Heart left ventricle (tissue), 16 donors: ENCODE results near the gene ABCC9. TPM values are rescaled to one million over a fixed set of nuclear protein-coding genes. Genes with fewer than 3 reads are reported as not detected.

Experiments used
- ATAC-seq, 4 donors: fragments of 200-7000 bp; cut with Tn5 transposase; one replicate each; pipeline ENCODE4 v1.9.1; 2020 to 2022; ENCODE audit warnings: moderate library complexity in 4 of 4, mild to moderate bottlenecking in 3 of 4, moderate number of reproducible peaks in 1 of 4
- DNase-seq, 5 donors: peaks; one replicate each; pipeline ENCODE4 v3.0.0-alpha.2; 2020
- H3K27ac ChIP-seq, 12 donors: fragments of 200-600 bp; sonication (generic) in 4 of 12; one replicate each; pipeline versions ENCODE4 v1.5.0 to v1.8.0; 2016 to 2022; ENCODE audit warnings: mild to moderate bottlenecking in 2 of 12
- H3K27me3 ChIP-seq, 9 donors: fragments of 200-600 bp; sonication (generic) in 2 of 9; one replicate each; pipeline versions ENCODE4 v1.5.1 to v1.8.0; 2016 to 2022; ENCODE audit warnings: mild to moderate bottlenecking in 3 of 9
- H3K36me3 ChIP-seq, 9 donors: fragments of 200-600 bp; sonication (generic) in 2 of 9; one replicate each; pipeline versions ENCODE4 v1.5.0 to v1.8.0; 2018 to 2022; ENCODE audit warnings: mild to moderate bottlenecking in 2 of 9
- H3K4me1 ChIP-seq, 12 donors: fragments of 200-600 bp; sonication (generic) in 4 of 12; one replicate each; pipeline versions ENCODE4 v1.5.0 to v1.8.0; 2016 to 2022; ENCODE audit warnings: mild to moderate bottlenecking in 3 of 12
- H3K4me3 ChIP-seq, 12 donors: fragments of 200-600 bp; sonication (generic) in 4 of 12; one replicate each; pipeline versions ENCODE4 v1.5.0 to v1.8.0; 2017 to 2022; ENCODE audit warnings: mild to moderate bottlenecking in 9 of 12, moderate library complexity in 4 of 12
- H3K9me3 ChIP-seq, 12 donors: fragments of 200-600 bp; sonication (generic) in 4 of 12; one replicate each; pipeline versions ENCODE4 v1.5.0 to v1.8.0; 2016 to 2022; ENCODE audit warnings: mild to moderate bottlenecking in 1 of 12
- CTCF ChIP-seq, 12 donors: fragments of 200-600 bp; sonication (generic) in 4 of 12; IDR thresholded peaks; one replicate each; pipeline versions ENCODE4 v1.5.0 to v1.8.0; 2018 to 2022; ENCODE audit warnings: antibody characterized with exemption in 12 of 12, mild to moderate bottlenecking in 5 of 12
- POLR2A ChIP-seq, 2 donors: fragments of 450-650 bp; IDR thresholded peaks; one replicate each; pipeline ENCODE4 v1.6.1; 2017; ENCODE audit warnings: antibody characterized with exemption in 2 of 2, mild to moderate bottlenecking in 2 of 2, moderate library complexity in 2 of 2
- WGBS, 4 donors: extraction: QIAGEN DNeasy Blood & Tissue Kit in 2 of 4; methylation state at CpG; one replicate each; pipeline versions ENCODE4 v1.1.5 to v1.1.7; 2013 to 2018; 5-methylcytosine and 5-hydroxymethylcytosine counted together
- intact Hi-C, 10 donors: fragments of 100-400 bp; cut with DNase I; formaldehyde crosslinking; loops; one replicate each; pipeline versions ENCODE4 v1.11.1 to v1.14.2; 2022
- polyA plus RNA-seq, 2 donors: library from polyadenylated mRNA; stranded (reverse); fragments of 200-250 nt; gene quantifications; one replicate each; pipeline ENCODE4 v1.2.3, GENCODE V29; 2013
- total RNA-seq, 9 donors: library from RNA; depleted of rRNA in 2 of 9; stranded (reverse); fragments of >200 nt in 2 of 9; fragmentation: NEBNext Ultra II Directional in 3 of 9; extraction: Animal tissue kit (Norgen Biotek cat#: 25700) in 3 of 9; gene quantifications; one replicate each; pipeline versions ENCODE4 v1.1.0 to v1.2.4, GENCODE V29; 2016 to 2023
- donor health status: ischemic (EF 13 %, LVEDD 7.1; RV severe dilation, severe dysfunction).
- donor health status: healthy with polysubstance abuse.
- donor health status: DM: no; HTN: yes; CAD: no.
- donor health status: DM: no; HTN: no; CAD: no.
- donor health status: ischemic (EF 25% LVEDD 6.9; RV normal size, moderate dysfunction).
- donor health status: ischemic (EF 25% LVEDD 5.7; RV mildly dilated, moderate dysfunction).
- donor health status: healthy.
- donor health status: DM: yes; HTN: yes; CAD: no.
- donor health status: ischemic (EF 35%, LVEDD 5.7; RV mildly dilated, moderate dysfunction).
- donor health status: nonischemic (EF 11% LVEDD 7.7; RV severe dilation, severe dysfunction).
- donor health status: DM: yes; HTN: yes; CAD: no.
- donor health status: PGD.
- donor health status: ischemic (EF 29% LVEDD 5.4; RV normal size, mild dysfunction).
- donor health status: nonischemic (EF 23%, LVEDD 6.1; RV moderate dilation, normal function).

The ABCC9 gene
- total and polyA plus RNA-seq, 11 donors: 14.1 to 103 (median 70.8) TPM

- WGBS, 4 donors: 17 to 27% (median 24%) methylated on average over 3 of the region's 3 CpGs
- H3K36me3 ChIP-seq: peaks cover 0 to 33% (median 0%) of the 10 kb centered on the region in 9 donors
- peak in 1 of 4 donors; percentile 34 for ATAC-seq
- intact Hi-C loops: loop anchor here in 2 of 10 donors (10.0 kb wide), 2 partner anchors 52 to 112 kb away; partner anchors contain the start of gene KCNJ8 (in 1 of the 2)
- DNase-seq: no peak
- no peaks in the 10 kb centered on the region for H3K9me3 ChIP-seq
- H3K27me3 ChIP-seq: no peaks in the 10 kb centered on the region
- H3K27ac ChIP-seq: peak overlapping the region in 5 of 12 donors; percentile 4 to 46 (median 40)
- TF ChIP-seq POLR2A (IDR thresholded peaks at IDR 0.05): no peak
- no peak for TF ChIP-seq CTCF (IDR thresholded peaks at IDR 0.05)
- H3K4me1 ChIP-seq: peaks cover 0 to 32% (median 6%) of the 10 kb centered on the region in 12 donors
- no peak overlapping the region for H3K4me3 ChIP-seq
Observed at GRCh38 chr12:21827083-21827482, 114.1 kb downstream of the ABCC9 start.

- Histone ChIP-seq H3K4me3 (no peak overlapping the region), H3K9me3 (no peaks in the 10 kb centered on the region), H3K27me3 (no peaks in the 10 kb centered on the region), H3K4me1 (peaks cover 0 to 30% (median 6%) of the 10 kb centered on the region in 12 donors), H3K27ac (peak overlapping the region in 6 of 12 donors; percentile 4 to 46 (median 33)), H3K36me3 (peaks cover 0 to 31% (median 0%) of the 10 kb centered on the region in 9 donors)
- 73 to 78% (median 76%) methylated on average over 4 of the region's 4 CpGs for WGBS, 4 donors
- intact Hi-C loops: loop anchor here in 2 of 10 donors (10.0 kb wide), 2 partner anchors 52 to 112 kb away; partner anchors contain the start of gene KCNJ8 (in 1 of the 2)
- TF ChIP-seq CTCF (IDR thresholded peaks at IDR 0.05) (no peak), POLR2A (IDR thresholded peaks at IDR 0.05) (no peak)
- ATAC-seq (peak in 1 of 4 donors; percentile 2), DNase-seq (no peak)
Observed at GRCh38 chr12:21826618-21826910, 114.7 kb downstream of the ABCC9 start.

- ATAC-seq: peak in 2 of 4 donors; percentile 27 to 58
- intact Hi-C loops: loop anchor here in 2 of 10 donors (10.0 kb wide), 2 partner anchors 51 to 111 kb away; partner anchors contain the start of gene KCNJ8 (in 1 of the 2)
Observed at GRCh38 chr12:21825886-21826617, 115.2 kb downstream of the ABCC9 start.

More at GRCh38 chr12:21825886-21826617, 115.2 kb downstream of the ABCC9 start:
- H3K27ac ChIP-seq: peak overlapping the region in 5 of 12 donors; percentile 4 to 48 (median 26)
- H3K9me3 ChIP-seq: no peaks in the 10 kb centered on the region
- TF ChIP-seq POLR2A (IDR thresholded peaks at IDR 0.05): no peak
- TF ChIP-seq CTCF (IDR thresholded peaks at IDR 0.05): no peak
- peaks cover 0 to 26% (median 4%) of the 10 kb centered on the region in 12 donors for H3K4me1 ChIP-seq
- no peak overlapping the region for H3K4me3 ChIP-seq
- H3K27me3 ChIP-seq: no peaks in the 10 kb centered on the region
- peaks cover 0 to 26% (median 0%) of the 10 kb centered on the region in 9 donors for H3K36me3 ChIP-seq
- DNase-seq: no peak
- 74 to 82% (median 79%) methylated on average over 2 of the region's 2 CpGs for WGBS, 4 donors
